H1 (cell line): Measurements from ENCODE around the gene NANOGP8. TPM values are rescaled to one million over a fixed set of nuclear protein-coding genes. Genes with fewer than 3 reads are reported as not detected.

ENCODE experiments used
- EP300 ChIP-seq, 2 experiments: IDR thresholded peaks; 1 replicate in 1 of 2; 2 replicates in 1 of 2; pipeline ENCODE4 v1.6.1; 2011 to 2012; ENCODE audit warnings: low read depth in 2 of 2, low read length in 2 of 2, mild to moderate bottlenecking in 2 of 2, borderline replicate concordance in 1 of 2, inconsistent platforms in 1 of 2, moderate library complexity in 1 of 2
- EZH2 ChIP-seq: fragments of 200-600 bp; sonication (generic); IDR thresholded peaks from 2 replicates; pipeline ENCODE4 v1.7.1; 2012; ENCODE audit warnings: low read depth, mild to moderate bottlenecking, moderate library complexity, low read length, inconsistent platforms; ENCODE audit not compliant: severe bottlenecking
- RNF2 ChIP-seq: fragments of 200-900, 300-1000 bp; sonication (generic); IDR thresholded peaks from 2 replicates; pipeline ENCODE4 v1.7.1; 2016; ENCODE audit warnings: borderline replicate concordance, low read depth, mild to moderate bottlenecking, antibody characterized with exemption, low read length; ENCODE audit not compliant: poor library complexity, severe bottlenecking; ENCODE audit errors: missing control alignments
- SIRT6 ChIP-seq: IDR thresholded peaks from one replicate; pipeline ENCODE4 v1.7.1; 2012; ENCODE audit warnings: low read length, inconsistent platforms
- SP1 ChIP-seq: IDR thresholded peaks from 2 replicates; pipeline ENCODE4 v1.6.1; 2011; ENCODE audit warnings: low read depth, low read length
- TAF1 ChIP-seq: IDR thresholded peaks from 2 replicates; pipeline ENCODE4 v1.6.1; 2011; ENCODE audit warnings: mild to moderate bottlenecking, low read depth, low read length
- polyA plus RNA-seq, 7 experiments: library from polyadenylated mRNA; depleted of rRNA in 3 of 7; stranded (reverse) in 5 of 7; unstranded in 2 of 7; fragments of >200 nt in 5 of 7; fragments of 200-250 nt in 2 of 7; gene quantifications; 1 replicate in 5 of 7; 2 replicates in 1 of 7; 4 replicates in 1 of 7; pipeline versions ENCODE4 v1.2.1 to v1.2.3, GENCODE V29; 2011 to 2013; ENCODE audit warnings: missing spikeins in 2 of 7, mixed read lengths in 2 of 7
- total RNA-seq: library from RNA; stranded (reverse); fragmentation: NEBNext Ultra II Directional; extraction: Animal tissue kit (Norgen Biotek cat#: 25700); gene quantifications from 2 replicates; pipeline ENCODE4 v1.2.1, GENCODE V29; 2021
- TF ChIP-seq, protein P1 (sequence below): fragments of 300-600 bp; sonication (generic); IDR thresholded peaks from 2 replicates; pipeline ENCODE4 v1.7.1; 2012; ENCODE audit warnings: low read length, moderate library complexity, mild to moderate bottlenecking, inconsistent platforms; ENCODE audit not compliant: insufficient replicate concordance
- TF ChIP-seq, protein P2 (sequence below): IDR thresholded peaks from 2 replicates; pipeline ENCODE4 v1.6.1; 2011; ENCODE audit warnings: low read length, improper control_type of control experiment

Gene NANOGP8
- total and polyA plus RNA-seq, 2 of the 8 experiments (the other 6 are each of a cell fraction or from before 2014, with no cell fraction given): 23.3 to 40.6 TPM

DNA sequence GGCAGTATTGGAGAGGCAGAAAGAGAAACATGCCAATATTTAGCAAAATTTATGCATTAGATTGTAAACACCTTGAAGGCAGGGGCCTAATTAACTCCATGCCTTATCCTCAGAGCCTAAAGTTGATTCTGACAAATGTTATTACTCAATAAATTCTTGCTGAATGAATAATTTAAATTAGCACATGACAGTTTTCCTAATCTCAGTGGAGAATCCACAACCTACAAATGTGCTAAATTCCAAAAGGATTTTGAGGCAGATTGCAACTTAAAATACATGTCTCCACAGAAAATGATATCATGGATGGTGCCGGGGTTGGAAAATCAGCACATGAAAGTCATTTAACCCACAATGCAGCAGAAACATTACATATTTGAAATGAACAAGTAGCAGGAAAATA is 41.1 kb upstream of the NANOGP8 start (continued):
- TF ChIP-seq, protein P1, sequence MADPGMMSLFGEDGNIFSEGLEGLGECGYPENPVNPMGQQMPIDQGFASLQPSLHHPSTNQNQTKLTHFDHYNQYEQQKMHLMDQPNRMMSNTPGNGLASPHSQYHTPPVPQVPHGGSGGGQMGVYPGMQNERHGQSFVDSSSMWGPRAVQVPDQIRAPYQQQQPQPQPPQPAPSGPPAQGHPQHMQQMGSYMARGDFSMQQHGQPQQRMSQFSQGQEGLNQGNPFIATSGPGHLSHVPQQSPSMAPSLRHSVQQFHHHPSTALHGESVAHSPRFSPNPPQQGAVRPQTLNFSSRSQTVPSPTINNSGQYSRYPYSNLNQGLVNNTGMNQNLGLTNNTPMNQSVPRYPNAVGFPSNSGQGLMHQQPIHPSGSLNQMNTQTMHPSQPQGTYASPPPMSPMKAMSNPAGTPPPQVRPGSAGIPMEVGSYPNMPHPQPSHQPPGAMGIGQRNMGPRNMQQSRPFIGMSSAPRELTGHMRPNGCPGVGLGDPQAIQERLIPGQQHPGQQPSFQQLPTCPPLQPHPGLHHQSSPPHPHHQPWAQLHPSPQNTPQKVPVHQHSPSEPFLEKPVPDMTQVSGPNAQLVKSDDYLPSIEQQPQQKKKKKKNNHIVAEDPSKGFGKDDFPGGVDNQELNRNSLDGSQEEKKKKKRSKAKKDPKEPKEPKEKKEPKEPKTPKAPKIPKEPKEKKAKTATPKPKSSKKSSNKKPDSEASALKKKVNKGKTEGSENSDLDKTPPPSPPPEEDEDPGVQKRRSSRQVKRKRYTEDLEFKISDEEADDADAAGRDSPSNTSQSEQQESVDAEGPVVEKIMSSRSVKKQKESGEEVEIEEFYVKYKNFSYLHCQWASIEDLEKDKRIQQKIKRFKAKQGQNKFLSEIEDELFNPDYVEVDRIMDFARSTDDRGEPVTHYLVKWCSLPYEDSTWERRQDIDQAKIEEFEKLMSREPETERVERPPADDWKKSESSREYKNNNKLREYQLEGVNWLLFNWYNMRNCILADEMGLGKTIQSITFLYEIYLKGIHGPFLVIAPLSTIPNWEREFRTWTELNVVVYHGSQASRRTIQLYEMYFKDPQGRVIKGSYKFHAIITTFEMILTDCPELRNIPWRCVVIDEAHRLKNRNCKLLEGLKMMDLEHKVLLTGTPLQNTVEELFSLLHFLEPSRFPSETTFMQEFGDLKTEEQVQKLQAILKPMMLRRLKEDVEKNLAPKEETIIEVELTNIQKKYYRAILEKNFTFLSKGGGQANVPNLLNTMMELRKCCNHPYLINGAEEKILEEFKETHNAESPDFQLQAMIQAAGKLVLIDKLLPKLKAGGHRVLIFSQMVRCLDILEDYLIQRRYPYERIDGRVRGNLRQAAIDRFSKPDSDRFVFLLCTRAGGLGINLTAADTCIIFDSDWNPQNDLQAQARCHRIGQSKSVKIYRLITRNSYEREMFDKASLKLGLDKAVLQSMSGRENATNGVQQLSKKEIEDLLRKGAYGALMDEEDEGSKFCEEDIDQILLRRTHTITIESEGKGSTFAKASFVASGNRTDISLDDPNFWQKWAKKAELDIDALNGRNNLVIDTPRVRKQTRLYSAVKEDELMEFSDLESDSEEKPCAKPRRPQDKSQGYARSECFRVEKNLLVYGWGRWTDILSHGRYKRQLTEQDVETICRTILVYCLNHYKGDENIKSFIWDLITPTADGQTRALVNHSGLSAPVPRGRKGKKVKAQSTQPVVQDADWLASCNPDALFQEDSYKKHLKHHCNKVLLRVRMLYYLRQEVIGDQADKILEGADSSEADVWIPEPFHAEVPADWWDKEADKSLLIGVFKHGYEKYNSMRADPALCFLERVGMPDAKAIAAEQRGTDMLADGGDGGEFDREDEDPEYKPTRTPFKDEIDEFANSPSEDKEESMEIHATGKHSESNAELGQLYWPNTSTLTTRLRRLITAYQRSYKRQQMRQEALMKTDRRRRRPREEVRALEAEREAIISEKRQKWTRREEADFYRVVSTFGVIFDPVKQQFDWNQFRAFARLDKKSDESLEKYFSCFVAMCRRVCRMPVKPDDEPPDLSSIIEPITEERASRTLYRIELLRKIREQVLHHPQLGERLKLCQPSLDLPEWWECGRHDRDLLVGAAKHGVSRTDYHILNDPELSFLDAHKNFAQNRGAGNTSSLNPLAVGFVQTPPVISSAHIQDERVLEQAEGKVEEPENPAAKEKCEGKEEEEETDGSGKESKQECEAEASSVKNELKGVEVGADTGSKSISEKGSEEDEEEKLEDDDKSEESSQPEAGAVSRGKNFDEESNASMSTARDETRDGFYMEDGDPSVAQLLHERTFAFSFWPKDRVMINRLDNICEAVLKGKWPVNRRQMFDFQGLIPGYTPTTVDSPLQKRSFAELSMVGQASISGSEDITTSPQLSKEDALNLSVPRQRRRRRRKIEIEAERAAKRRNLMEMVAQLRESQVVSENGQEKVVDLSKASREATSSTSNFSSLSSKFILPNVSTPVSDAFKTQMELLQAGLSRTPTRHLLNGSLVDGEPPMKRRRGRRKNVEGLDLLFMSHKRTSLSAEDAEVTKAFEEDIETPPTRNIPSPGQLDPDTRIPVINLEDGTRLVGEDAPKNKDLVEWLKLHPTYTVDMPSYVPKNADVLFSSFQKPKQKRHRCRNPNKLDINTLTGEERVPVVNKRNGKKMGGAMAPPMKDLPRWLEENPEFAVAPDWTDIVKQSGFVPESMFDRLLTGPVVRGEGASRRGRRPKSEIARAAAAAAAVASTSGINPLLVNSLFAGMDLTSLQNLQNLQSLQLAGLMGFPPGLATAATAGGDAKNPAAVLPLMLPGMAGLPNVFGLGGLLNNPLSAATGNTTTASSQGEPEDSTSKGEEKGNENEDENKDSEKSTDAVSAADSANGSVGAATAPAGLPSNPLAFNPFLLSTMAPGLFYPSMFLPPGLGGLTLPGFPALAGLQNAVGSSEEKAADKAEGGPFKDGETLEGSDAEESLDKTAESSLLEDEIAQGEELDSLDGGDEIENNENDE: no peak
- TF ChIP-seq RNF2 (no peak), SIRT6 (no peak), EP300 (IDR thresholded peaks at IDR 0.05; ENCODE audit: borderline replicate concordance in 1 of 2, low read depth in 2 of 2, low read length in 2 of 2) (no peak), TAF1 (no peak), SP1 (no peak), EZH2 (no peak)
- TF ChIP-seq, protein P2, sequence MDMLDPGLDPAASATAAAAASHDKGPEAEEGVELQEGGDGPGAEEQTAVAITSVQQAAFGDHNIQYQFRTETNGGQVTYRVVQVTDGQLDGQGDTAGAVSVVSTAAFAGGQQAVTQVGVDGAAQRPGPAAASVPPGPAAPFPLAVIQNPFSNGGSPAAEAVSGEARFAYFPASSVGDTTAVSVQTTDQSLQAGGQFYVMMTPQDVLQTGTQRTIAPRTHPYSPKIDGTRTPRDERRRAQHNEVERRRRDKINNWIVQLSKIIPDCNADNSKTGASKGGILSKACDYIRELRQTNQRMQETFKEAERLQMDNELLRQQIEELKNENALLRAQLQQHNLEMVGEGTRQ: no peak
- TF ChIP-seq, all 59 proteins: peak for 0
